Brain pericyte (primary cell): ENCODE data around the gene ZNF581.

Experiments
- DNase-seq: peaks from one replicate; pipeline ENCODE4 v3.0.0-alpha.2; 2012; ENCODE audit warnings: low read depth, low spot score

ZNF581 gene

DNA sequence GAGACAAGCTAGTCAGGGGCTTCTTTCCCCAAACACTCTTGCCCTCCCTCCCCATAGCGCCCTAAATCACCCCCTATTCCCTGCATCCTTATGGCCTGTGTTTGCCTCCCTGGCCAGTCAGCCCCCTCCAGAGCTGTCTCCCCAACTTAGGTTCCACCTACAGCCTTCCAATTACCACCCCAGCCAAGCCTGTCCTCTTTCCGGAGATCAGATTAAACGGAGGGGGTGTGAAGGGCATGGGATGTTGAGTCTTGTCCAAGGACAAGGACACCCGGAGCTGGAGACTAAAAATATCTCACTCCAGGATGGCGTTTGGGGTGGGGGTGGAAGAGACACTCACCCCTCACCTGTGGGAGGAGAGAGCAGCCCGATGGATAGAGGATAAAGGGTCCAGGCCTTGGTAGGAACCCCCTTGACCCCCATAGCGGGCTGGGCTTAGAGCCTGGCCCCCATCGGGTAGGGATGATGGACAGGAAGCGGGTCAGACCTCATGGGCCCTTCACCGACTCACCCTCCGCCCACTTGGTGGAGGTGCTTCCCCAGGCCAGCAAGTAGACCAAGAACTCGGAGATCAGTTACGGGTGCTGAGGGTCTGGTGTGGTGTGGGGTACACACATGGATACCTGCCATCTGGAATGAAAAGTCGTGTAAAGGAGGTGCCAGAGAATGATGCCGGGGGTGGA is 32.0 kb upstream of the ZNF581 start:
- DNase-seq: no peak

DNA sequence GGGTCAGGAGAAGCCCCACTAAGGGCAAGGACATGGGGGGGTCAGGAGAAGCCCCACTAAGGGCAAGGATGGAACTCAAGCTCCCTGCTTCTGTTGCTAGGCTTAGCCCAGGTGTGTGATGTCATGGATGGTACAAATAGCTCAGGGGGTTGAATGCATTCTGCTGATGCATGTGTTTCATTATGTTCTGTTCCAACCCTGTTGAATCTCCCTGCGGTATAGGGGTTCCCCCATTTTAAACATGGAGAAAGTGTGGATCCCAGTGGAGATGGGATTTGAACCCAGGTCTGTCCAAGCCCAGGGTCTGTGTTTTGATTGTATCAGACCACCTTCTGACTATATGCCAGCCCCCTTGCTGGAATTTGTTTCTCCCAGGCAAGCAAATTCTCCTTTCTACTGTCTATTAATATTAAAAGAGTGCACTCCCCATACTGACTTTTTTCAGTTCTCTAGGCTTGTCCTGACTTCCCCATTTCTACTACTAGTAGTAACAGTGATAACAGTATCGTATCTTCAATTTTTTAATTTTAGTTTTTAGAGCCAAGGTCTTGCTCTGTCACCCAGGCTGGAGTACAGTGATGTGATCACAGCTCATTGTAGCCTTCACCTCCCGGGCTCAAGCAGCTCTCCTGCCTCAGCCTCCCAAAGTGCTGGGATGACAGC is 31.3 kb upstream of the ZNF581 start:
- DNase-seq: no peak

DNA sequence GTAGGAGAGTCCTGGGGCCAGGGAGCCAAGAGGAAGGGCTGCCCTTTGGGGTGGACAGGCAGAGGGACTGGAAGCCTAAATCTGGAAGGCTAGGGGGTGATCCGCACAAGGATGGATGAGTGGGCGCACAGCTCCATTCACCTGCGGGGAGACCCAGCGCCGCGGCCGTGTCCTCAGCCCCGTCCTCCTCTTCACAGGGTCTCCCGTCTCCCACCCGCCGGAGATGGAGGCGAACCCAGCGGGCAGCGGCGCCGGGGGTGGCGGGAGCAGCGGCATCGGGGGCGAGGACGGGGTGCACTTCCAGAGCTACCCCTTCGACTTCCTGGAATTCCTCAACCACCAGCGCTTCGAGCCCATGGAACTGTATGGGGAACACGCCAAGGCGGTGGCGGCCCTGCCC is 30.1 kb upstream of the ZNF581 start:
- no peak for DNase-seq

DNA sequence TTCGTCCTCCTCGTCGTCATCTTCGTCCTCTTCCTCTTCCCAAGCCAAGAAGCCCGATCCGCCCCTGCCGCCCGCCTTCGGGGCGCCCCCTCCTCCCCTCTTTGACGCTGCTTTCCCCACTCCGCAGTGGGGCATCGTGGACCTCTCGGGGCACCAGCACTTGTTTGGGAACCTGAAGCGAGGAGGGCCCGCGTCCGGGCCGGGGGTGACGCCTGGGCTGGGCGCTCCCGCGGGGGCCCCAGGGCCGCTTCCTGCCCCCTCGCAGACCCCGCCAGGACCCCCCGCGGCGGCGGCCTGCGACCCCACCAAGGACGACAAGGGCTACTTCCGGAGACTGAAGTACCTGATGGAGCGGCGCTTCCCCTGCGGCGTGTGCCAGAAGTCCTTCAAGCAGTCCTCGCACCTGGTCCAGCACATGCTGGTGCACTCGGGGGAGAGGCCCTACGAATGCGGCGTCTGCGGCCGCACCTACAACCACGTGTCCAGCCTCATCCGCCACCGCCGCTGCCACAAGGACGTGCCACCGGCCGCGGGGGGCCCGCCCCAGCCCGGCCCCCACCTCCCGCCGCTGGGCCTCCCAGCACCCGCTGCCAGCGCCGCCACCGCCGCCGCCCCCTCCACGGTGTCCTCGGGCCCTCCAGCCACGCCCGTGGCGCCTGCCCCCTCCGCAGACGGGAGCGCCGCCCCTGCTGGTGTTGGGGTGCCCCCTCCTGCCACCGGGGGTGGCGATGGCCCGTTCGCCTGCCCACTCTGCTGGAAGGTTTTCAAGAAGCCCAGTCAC is 29.3 kb upstream of the ZNF581 start:
- no peak for DNase-seq

DNA sequence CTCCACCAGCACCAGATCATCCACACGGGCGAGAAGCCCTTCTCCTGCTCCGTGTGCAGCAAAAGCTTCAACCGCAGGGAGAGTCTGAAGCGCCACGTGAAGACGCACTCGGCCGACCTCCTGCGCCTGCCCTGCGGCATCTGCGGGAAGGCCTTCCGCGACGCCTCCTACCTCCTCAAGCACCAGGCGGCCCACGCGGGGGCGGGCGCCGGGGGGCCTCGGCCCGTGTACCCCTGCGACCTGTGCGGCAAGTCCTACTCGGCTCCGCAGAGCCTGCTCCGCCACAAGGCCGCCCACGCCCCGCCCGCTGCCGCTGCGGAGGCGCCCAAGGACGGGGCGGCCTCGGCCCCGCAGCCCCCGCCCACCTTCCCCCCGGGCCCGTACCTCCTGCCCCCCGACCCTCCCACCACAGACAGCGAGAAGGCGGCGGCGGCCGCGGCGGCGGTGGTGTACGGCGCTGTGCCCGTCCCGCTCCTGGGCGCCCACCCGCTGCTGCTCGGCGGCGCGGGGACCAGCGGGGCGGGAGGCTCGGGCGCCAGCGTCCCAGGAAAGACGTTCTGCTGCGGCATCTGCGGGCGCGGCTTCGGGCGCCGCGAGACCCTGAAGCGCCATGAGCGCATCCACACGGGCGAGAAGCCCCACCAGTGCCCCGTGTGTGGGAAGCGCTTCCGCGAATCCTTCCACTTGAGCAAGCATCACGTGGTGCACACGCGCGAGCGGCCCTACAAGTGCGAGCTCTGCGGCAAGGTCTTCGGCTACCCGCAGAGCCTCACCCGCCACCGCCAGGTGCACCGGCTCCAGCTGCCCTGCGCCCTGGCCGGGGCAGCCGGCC is 28.5 kb upstream of the ZNF581 start:
- no peak for DNase-seq

DNA sequence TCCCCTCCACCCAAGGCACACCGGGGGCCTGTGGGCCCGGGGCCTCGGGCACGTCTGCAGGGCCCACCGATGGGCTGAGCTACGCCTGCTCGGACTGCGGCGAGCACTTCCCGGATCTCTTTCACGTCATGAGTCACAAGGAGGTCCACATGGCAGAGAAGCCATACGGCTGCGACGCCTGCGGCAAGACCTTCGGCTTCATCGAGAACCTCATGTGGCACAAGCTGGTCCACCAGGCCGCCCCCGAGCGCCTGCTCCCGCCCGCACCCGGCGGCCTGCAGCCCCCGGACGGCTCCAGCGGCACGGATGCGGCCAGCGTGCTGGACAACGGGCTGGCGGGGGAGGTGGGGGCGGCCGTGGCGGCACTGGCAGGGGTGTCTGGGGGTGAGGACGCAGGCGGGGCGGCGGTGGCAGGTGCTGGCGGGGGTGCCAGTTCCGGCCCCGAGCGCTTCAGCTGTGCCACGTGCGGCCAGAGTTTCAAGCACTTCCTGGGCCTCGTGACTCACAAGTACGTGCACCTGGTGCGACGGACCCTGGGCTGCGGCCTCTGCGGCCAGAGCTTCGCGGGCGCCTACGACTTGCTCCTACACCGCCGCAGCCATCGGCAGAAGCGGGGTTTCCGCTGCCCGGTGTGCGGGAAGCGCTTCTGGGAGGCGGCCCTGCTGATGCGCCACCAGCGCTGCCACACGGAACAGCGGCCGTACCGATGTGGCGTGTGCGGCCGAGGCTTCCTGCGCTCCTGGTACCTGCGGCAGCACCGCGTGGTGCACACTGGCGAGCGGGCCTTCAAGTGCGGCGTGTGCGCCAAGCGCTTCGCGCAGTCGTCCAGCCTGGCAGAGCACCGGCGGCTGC is 27.7 kb upstream of the ZNF581 start:
- DNase-seq: no peak

DNA sequence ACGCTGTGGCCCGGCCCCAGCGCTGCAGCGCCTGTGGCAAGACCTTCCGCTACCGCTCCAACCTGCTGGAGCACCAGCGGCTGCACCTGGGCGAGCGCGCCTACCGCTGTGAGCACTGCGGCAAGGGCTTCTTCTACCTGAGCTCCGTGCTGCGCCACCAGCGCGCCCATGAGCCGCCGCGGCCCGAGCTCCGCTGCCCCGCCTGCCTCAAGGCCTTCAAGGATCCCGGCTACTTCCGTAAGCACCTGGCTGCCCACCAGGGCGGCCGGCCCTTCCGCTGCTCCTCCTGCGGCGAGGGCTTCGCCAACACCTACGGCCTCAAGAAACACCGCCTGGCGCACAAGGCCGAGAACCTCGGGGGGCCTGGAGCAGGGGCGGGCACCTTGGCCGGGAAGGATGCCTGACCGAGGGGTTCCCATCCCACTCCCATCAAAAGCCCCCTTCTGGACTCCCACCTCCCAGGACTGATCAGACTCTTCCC is 27.0 kb upstream of the ZNF581 start:
- DNase-seq: no peak

DNA sequence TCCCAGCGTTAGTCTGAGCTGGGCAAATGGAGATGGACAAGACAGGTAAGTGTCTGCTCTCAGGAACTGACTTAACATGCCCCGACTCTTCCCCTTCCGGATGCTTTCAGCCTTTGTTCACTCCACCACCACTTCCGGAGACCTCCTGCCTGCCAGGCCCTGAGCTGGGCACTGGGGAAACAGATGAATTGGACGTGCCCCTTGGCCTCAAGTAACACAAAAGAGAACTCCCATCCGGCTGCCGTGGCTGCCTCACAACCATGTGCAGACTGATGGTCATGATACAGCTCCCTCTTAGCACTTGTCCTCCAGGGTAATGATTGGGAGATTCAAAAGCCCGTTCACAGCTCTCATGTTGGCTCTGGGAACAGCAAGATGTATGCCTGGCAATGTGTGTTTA is 26.0 kb upstream of the ZNF581 start:
- no peak for DNase-seq

DNA sequence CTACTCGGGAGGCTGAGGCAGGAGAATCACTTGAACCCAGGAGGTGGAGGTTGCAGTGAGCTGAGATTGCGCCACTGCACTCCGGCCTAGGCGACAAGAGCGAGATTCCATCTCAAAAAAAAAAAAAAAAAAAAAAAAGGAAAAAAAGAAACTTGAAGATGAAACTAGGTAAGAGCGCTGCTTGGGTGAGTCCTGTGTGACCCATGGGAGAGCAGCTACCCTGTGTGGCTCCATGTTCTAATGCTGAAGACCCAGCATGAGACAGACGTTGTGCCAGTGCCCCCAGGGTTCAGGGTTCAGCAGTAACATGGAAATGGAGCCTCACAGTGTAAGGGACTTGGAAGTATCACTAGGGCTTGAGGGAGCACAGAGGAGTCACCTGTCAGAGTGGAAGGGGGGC is 25.0 kb upstream of the ZNF581 start:
- DNase-seq: no peak

DNA sequence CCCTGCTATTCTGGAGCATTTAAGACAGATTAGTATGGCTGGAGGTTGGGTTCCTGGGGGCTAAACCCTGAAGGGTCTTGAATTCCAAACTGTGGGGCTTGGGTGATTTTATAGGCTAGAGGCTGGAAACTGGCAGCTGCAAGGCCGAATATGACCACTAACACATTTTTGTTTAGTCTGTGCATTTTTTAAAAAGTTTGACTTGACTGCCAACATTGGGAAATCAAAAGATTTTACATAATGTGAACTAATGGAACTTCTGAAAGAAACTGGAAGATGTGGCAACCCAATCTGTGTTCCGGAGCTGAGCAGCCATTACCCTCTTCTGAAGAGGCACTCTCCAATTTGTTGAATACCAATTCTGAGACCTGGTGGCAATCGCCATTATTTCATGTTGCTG is 24.2 kb upstream of the ZNF581 start:
- no peak for DNase-seq

DNA sequence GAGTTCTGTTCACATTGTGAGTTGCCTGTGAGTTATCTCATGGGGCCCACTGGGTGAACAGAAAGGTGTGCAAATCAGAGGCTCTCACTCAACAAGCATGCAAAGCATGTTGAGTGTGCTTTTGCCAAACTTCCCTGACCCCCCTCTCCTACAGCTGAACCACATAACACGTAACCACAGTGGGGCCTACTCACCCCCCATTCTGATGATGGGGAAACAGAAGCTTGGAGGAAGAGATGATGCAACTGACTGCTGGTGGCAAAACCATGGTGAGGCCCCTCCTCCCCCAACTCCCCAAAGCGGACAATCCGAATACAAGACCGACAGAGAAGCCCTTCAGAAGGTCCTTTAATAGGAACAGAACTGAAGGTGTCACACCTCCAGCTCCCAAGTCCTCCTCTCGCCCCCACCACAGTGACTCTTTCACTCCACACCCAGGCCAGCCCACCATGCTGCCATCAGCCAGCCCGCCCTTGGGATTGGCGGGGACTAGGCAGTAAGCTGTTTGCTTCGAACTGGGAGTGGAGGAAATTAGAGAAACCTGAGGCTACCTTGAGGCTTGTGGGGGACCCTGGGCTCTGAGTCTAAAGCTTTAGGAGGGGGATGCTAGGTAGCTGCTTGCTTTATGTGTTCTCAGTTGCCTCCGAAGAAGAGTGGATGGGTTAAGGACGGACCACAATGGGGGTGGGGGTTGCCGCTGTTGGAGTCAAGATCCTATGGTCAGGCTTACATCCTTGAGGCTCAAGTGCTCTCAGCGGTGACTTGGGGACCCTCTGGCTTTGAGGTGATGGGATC is 22.8 kb upstream of the ZNF581 start:
- DNase-seq: no peak

DNA sequence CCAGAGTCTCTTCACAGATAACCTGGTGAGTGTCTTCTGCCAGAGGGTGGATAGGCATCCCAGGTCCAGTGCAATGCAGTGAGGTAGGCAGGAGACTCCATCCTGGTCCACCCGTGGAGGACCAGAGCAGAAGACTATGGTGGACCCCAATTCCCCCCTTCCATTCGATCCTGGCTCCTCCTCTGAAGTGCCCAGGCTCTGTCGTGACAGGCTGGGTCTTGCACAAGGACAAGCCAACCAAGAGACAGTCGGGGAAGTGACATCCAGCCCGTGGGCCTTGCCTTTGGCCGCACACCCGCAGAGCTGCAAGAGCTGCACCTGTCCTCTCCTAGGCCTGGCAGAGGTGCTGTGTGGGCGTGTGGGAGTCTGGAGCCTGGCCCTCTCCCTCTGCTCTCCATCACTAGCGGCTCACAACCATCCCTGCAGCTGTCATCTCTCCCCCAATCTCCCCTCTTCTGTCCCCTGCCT is 22.2 kb upstream of the ZNF581 start:
- DNase-seq: no peak

DNA sequence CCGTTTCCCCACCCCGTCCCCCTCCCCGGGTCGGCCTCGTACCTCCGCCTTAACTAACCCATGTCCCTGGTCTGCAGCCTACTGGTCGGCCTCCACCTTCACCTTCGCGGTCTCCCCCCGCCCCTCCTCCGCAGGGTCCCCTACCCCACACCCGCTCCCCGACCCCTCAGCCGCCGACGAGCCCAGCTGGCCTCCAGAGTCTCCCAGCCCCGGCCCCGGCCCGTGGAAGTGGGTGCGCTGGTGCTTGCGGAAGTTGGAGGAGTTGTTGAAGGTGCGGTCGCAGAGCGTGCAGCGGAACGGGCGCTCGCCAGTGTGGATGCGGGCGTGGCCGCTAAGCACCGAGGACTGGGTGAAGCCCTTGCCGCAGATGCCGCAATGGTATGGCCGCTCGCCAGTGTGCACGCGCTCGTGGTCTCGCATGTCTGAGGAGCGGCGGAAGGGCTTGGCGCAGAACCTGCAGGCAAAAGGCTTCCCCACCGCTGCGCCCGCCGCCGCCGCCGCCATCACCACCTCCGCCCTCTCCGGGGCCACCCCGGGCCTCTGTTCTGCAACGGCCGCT is 21.7 kb upstream of the ZNF581 start:
- no peak for DNase-seq

DNA sequence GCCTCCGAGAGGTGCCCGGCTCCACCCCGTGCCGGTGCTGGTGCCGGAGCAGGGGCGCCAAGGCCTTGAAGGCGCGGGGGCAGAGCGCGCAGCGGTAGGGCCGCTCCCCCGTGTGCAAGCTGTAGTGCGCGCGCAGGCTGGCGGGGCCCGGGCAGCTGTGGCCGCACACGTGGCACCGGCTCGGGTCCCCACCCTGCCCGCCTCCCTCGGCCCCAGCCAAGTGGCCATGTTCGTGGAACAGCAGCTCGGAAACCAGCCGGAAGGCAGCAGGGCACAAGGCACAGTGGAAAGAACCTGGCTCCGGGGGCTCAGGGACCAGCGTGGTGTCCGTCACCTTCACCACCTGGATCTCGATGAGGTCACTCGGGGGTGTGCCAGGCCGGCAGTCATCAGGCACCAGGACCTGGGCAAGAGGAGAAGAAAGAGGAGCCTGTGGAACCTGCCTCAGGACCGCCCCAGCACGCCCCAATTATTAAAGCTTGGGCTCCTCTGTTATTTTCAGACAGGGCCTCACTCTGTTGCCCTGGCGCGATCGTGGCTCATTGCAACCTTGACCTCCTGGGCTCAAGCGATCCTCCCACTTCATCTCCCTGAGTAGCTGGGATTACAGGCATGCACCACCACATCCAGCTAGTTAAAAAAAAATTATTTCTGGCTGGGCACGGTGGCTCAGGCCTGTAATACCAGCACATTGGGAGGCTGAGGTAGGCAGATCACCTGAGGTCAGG is 21.0 kb upstream of the ZNF581 start:
- no peak for DNase-seq

DNA sequence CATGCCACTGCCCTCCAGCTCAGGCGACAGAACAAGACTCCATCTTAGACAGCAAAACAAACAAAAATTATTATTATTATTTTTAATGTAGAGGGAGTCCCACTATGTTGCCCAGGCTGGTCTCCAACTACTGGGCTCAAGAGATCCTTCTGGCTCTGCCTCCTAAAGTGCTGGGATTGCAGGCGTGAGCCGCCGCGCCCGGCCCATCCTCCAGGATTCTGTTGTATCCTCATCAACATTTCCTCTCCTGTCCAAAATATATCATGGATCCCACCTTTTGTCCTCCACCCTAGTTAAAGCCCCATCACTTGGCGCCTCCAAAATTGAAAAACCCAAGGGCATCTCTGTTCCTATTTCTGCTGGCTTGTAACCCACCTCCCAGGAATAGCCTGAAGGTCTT is 20.3 kb upstream of the ZNF581 start:
- DNase-seq: no peak

DNA sequence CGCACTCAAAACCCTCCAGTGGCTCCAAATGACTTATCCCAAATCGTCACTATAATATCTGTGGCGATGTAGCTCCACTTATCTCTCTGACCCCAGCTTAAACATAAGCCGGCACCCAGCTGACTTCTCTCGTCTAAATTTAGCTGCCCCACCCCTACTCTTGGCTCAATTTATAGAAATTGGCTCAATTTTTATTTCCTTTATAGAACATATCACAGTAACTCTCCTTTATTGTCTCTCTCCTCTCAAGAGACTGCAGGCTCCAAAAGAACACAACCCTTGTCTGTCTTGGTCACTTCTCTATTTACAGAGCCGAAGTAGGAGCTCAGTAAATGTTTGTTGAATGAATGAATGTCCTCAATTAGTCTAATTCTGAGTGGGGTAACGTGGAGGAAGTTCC is 19.9 kb upstream of the ZNF581 start:
- DNase-seq: no peak

DNA sequence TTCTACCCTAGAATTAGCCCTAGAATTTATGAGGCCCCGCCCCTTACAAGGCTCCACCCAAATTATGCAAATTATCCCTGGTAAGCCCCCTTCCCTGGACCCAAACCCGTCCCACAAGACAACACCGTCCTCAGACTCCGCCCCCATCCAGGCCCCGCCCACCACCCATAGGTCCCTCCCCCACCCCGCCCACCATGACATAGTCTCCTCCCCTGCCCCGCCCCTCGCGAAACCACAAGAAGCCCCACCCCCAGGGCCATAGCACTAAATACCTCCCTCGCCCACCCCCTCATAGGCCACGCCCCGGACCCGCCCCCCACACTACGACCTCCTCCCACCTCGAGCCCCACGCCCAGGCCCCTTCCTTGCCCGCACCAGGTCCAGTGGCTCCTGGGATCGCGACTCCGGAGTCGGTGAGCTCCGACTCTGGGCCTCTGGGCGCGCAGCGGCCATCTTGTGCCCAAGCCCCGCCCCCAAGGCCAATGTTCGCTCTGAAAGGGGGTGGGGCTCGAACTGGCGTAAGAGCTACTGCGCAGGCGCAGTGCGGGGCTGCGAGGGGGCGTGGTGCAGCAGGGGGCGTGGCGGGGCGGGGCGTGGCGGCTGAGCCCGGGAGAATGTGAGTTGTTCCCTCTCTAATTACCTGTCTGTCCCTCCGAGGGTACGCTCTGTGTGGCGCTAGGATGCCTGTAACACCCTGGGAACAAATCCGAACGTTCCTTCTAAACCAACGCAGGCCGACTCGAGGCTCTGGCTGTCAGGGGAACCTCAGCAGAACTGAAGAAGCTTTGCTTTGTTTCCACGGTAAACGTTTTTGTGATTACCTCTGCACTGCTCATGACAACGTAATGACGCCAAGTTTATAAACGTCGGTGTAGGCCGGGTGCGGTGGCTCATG is 19.1 kb upstream of the ZNF581 start, which contains the start of gene ZNF784:
ZNF784 (minus strand) TSS at position 458 of the 895 bp plus-strand sequence; CDS start at position 453, 5 bp downstream.
- peak; percentile 68 for DNase-seq

DNA sequence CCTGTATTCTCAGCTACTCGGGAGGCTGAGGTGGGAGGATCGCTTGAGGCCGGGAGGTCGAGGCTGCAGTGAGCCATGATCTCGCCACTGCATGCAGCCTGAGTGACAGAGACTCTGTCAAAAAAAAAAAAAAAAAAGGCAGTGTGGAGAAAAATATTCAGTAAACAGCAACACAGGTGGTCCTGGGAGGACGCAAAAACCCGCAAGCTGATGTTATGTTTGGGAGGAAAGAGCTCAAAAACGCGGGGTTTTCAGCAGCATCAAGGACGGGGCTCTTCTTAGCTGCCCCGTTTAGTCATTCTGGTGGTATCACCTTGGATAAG is 18.5 kb upstream of the ZNF581 start:
- DNase-seq: no peak
